Neutrophil (primary cell): ENCODE results near the gene MYRF.

ENCODE experiments used
- H3K27ac ChIP-seq: fragments of 200-600 bp; sonication (generic); 2 replicates; pipeline ENCODE4 v1.5.1; 2016; ENCODE audit warnings: mild to moderate bottlenecking, moderate library complexity
- H3K27me3 ChIP-seq: fragments of 200-600 bp; sonication (generic); 2 replicates; pipeline ENCODE4 v1.6.0; 2016; ENCODE audit warnings: mild to moderate bottlenecking
- H3K36me3 ChIP-seq: fragments of 200-600 bp; sonication (generic); 2 replicates; pipeline ENCODE4 v1.5.1; 2017
- H3K4me1 ChIP-seq, 2 experiments: fragments of 200-600 bp in 1 of 2; sonication (generic) in 1 of 2; 1 replicate in 1 of 2; 2 replicates in 1 of 2; pipeline versions ENCODE4 v1.5.1 to v1.6.1; 2013 to 2016; ENCODE audit warnings: low read depth in 1 of 2, low read length in 1 of 2, mild to moderate bottlenecking in 1 of 2, moderate library complexity in 1 of 2; ENCODE audit not compliant: control insufficient read depth in 1 of 2, insufficient read depth in 1 of 2
- H3K4me3 ChIP-seq, 2 experiments: fragments of 200-600 bp in 1 of 2; sonication (generic) in 1 of 2; 1 replicate in 1 of 2; 2 replicates in 1 of 2; pipeline ENCODE4 v1.5.1; 2013 to 2016; ENCODE audit warnings: low read depth in 1 of 2, low read length in 1 of 2, mild to moderate bottlenecking in 1 of 2, moderate library complexity in 1 of 2
- H3K9me3 ChIP-seq: fragments of 200-600 bp; sonication (generic); 2 replicates; pipeline ENCODE4 v1.5.1; 2016
- CTCF ChIP-seq: fragments of 200-600 bp; sonication (generic); IDR thresholded peaks from 2 replicates; pipeline ENCODE4 v1.5.1; 2016; ENCODE audit warnings: antibody characterized with exemption

The MYRF gene

GRCh38 chr11:61773356-61773755 is 20.9 kb downstream of the MYRF start:
- TF ChIP-seq CTCF, result no peak
- Histone ChIP-seq H3K9me3 (no peaks in the 10 kb centered on the region), H3K4me3 (no peak overlapping the region), H3K27me3 (peaks cover 23% of the 10 kb centered on the region), H3K27ac (no peak overlapping the region), H3K36me3 (no peaks in the 10 kb centered on the region), H3K4me1 (peaks cover 15 to 17% of the 10 kb centered on the region in 2 experiments)

- H3K27ac ChIP-seq, result no peak overlapping the region
- H3K4me3 ChIP-seq, result no peak overlapping the region
- no peaks in the 10 kb centered on the region for H3K9me3 ChIP-seq
- peaks cover 26% of the 10 kb centered on the region for H3K27me3 ChIP-seq
- H3K36me3 ChIP-seq, result no peaks in the 10 kb centered on the region
- no peak for TF ChIP-seq CTCF
- H3K4me1 ChIP-seq, result peaks cover 15 to 17% of the 10 kb centered on the region in 2 experiments
Measured at GRCh38 chr11:61773809-61774208, 21.4 kb downstream of the MYRF start.

- Histone ChIP-seq H3K4me1 (peaks cover 15 to 17% of the 10 kb centered on the region in 2 experiments), H3K36me3 (no peaks in the 10 kb centered on the region), H3K27ac (no peak overlapping the region), H3K27me3 (peaks cover 26% of the 10 kb centered on the region), H3K9me3 (no peaks in the 10 kb centered on the region), H3K4me3 (no peak overlapping the region)
- TF ChIP-seq CTCF, result no peak
Measured at GRCh38 chr11:61774411-61774810, 22.0 kb downstream of the MYRF start.

GRCh38 chr11:61775106-61775505 is 22.7 kb downstream of the MYRF start:
- TF ChIP-seq CTCF, result no peak
- H3K9me3 ChIP-seq, result no peaks in the 10 kb centered on the region
- no peaks in the 10 kb centered on the region for H3K36me3 ChIP-seq
- H3K27ac ChIP-seq, result no peak overlapping the region
- H3K27me3 ChIP-seq, result peaks cover 26% of the 10 kb centered on the region
- H3K4me3 ChIP-seq, result no peak overlapping the region
- peaks cover 15 to 17% of the 10 kb centered on the region in 2 experiments for H3K4me1 ChIP-seq

GRCh38 chr11:61775606-61776554 is 23.4 kb downstream of the MYRF start:
- Histone ChIP-seq H3K9me3 (no peaks in the 10 kb centered on the region), H3K4me1 (peaks cover 15 to 17% of the 10 kb centered on the region in 2 experiments), H3K4me3 (no peak overlapping the region), H3K27me3 (peaks cover 26% of the 10 kb centered on the region), H3K27ac (no peak overlapping the region), H3K36me3 (no peaks in the 10 kb centered on the region)
- TF ChIP-seq CTCF, result no peak
